Skeletal muscle cell (primary cell): ENCODE results near the gene XRRA1.

Source experiments
- DNase-seq: peaks from one replicate; pipeline ENCODE4 v3.0.0-alpha.2; 2010; ENCODE audit warnings: low read depth
- H3K4me3 ChIP-seq: 2 replicates; pipeline ENCODE4 v1.5.1; 2011; ENCODE audit warnings: low read depth, mild to moderate bottlenecking, control low read depth, low read length, moderate library complexity

XRRA1 gene

GRCh38 chr11:74953451-74953850, 4.6 kb upstream of the XRRA1 start:
- no peak for DNase-seq
- no peak overlapping the region for H3K4me3 ChIP-seq

- DNase-seq = no peak
- no peak overlapping the region for H3K4me3 ChIP-seq
These were observed 3.9 kb upstream of the XRRA1 start for GRCh38 chr11:74952752-74953151.

DNA sequence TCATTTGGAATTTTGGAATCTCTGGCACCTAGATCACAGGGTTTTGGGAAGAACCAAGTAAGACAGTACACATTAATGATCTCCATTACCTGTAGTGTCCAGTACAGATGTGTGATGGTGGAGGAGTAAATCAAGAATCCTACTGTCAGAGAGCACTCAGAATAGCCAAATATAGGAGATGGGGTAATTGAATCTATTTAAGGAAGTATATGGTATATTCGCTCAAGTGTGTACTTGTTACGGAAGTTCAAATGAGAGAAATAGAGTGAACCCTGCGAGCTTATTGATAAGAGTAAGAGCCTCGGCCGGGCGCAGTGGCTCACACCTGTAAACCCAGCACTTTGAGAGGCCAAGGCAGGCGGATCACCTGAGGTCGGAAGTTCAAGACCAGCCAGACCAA, 2.3 kb upstream of the XRRA1 start:
- DNase-seq = no peak

GRCh38 chr11:74950374-74950969, 1.6 kb upstream of the XRRA1 start:
- no peak for DNase-seq

More for the DNA sequence above, 2.3 kb upstream of the XRRA1 start:
- H3K4me3 ChIP-seq = no peak overlapping the region

DNA sequence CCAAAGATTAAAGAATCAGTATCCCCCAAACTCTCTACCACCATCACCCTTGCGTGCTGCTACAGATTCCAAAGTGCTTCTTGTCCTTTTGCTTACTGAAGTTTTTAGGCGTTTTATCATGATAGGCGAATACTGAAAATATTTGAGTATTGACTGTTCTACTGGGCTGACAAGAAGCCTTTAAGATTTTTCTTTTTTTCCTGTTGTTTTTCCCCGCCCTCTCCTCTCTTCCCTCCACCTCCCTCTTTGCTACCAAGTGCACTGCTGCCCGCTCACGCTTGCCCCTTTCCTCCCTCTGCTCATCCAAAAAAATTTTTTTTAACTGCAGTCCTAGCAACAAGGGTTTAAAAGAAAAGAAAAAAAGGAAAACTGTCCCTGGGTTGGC, 854 bp upstream of the XRRA1 start:
- peak overlapping the region; percentile 73 for H3K4me3 ChIP-seq
- DNase-seq = no peak

More at GRCh38 chr11:74950374-74950969, 1.6 kb upstream of the XRRA1 start:
- peak overlapping the region; percentile 73 for H3K4me3 ChIP-seq

GRCh38 chr11:74948546-74948897, 369 bp downstream of the XRRA1 start:
- no peak for DNase-seq
- H3K4me3 ChIP-seq = peak overlapping the region; percentile 73

DNA sequence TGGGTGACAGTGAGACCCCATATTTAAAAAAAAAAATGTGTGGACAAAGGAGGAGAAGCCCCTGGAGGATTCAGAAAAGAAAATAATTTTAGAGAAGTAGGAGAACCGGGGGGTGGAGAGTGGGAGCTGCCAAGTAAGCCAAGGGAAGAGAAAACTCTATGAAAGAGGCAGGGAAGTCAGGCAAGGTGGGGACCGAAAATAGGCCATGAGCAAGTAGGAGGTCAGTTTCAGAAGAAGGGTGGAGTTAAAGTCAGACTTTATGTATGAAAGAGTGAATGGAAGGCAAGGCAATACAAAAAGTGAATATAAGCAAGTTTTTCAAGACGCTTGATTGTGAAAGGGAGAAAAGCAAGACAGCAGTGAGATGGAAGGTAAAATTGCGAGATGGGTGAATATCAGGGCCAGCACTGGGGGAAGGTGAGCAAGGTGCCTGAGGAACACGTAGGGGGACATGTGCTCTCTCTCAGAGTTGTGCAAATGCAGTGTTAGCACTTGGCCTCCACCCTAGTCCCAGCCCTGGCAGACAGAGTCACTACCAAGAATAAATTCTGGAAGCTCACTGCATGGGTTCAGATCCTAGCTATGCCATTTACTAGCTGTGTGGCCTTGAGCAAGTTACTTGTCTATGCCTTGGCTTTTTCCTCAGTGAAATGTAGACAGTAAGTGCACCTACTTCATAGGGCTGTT, 6.7 kb downstream of the XRRA1 start:
- H3K4me3 ChIP-seq = no peak overlapping the region
- DNase-seq = no peak

DNA sequence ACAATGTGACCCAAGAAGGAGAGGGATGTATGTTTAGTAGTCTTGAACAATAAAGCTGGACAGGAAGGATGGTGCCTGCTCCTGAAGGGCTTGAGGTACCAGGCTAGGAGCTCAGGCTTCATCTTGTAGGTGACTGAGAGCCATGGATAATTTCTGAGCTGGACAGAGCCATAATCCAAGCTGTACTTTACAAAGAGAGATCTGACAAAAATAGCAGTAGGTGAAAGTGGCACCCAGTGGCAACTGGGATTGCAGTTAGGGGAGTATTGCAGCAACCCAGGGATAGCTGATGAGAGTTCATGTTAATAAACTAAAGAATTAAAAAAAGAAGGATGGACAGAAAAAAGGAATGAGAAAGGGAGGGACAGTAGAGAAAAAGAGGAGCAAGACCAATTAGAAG, 7.4 kb downstream of the XRRA1 start:
- no peak for DNase-seq
- no peak overlapping the region for H3K4me3 ChIP-seq

DNA sequence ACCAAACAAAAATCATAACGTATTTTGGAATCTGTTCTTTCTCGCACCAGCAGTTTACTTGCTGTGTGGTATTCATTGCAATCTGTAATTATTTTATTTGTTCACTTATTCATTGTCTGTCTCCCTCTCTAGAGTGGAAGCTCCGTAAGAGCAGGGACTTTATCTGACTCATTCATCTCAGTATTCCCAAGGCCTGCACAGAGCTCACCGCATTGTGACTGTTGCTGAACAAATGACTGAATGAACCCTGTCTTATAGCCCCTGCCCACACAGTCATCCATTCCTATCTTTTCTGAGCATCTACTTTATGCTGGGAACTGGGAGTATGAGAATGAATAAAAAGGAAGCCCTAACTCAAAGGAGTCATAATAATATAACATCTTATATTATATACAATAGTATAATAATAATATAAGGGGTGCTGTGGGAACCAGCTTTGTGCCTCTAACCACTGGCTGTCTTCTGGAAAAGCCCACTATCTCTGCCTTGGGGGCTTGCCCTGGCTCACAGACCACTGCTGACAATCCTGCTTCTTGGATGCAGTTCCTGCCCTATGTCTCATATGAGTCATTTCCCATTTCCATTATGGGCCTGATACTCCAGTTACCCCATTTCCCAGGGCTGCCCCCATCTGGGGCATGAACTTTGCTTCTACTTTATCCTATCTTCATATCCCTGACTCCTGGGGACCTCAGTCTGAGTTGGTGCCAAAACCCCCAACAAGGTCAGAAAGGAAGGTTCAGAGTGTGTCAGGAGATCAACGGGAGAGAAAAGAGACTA, 11.0 kb downstream of the XRRA1 start:
- no peak for DNase-seq
- H3K4me3 ChIP-seq = no peak overlapping the region

DNA sequence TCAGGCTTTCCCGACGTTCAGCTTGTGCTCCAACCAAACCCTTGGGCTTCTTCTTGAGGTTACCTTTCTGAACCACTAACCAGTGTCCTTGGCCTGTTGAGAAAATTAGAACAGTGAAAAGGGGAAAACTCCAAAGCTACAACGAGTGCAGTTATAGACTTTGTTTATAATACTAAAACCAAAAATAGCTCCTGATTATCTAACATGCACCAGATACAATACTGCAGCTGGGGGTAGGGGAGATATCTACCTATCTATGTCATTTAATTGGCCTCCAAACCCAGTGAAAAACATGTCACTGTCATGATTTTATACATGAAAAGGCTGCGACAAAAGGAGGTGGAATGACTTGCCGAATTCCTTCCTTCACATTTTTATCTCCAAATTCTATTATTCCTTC, 11.9 kb downstream of the XRRA1 start:
- H3K4me3 ChIP-seq = no peak overlapping the region
- no peak for DNase-seq

- DNase-seq = no peak
- no peak overlapping the region for H3K4me3 ChIP-seq
These were observed 12.8 kb downstream of the XRRA1 start for GRCh38 chr11:74936087-74936486.

DNA sequence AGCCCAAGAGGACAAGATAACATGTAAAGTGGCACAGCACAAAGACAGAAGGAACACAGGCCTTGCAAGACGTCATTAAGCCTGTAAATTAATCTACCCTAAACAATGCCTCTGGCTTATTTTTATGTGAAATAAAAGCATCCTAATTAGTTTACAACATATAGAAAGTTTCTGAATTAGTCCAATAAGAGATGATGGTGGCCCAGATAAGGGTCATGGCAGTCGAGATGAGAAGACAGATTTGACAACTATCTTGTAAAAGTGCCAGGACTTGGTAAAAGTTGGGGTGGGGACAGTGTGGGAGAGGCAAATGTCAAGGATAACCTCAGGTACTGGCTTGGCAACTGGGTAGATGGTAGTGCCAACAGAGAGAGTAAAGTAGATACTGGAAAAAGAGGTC, 13.6 kb downstream of the XRRA1 start:
- H3K4me3 ChIP-seq = no peak overlapping the region
- no peak for DNase-seq

DNA sequence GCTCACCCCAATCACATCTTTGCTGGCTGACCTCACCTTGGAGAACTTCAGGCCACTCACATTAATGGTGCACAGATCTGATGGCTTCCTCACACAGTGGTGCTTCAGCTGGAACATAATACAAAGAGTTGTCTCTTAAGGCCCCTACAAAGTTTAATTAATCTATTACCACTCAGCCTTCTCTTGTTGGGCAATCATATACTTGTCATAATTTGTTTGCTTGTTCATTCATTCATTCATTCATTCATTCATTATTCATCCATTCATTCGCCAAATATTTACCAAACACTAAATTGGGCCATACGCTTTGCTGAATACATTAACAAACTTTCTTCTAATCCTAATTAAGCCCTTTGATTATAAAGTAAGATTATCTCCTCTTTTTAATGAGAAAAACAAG, 15.1 kb downstream of the XRRA1 start:
- H3K4me3 ChIP-seq = no peak overlapping the region
- DNase-seq = no peak

DNA sequence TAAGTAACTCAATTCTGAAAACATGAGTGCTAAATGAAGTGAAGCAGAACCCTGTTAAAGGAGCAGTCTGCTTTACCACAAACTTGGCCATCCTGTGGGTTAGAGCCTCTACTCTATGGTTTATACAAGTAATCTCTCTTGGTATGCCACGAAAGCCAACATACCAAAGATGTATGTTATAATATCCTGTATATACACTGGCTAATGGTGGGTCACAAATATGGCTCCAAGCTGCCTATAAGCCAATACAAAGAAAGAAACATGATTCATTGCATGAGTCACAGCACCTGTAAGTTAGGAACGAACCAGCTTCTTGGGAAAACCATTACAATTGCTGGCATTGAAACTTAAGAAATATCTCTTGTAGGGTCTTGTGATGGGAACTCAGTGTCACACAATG, 16.1 kb downstream of the XRRA1 start:
- no peak overlapping the region for H3K4me3 ChIP-seq
- DNase-seq = peak; percentile 48

- H3K4me3 ChIP-seq = no peak overlapping the region
- DNase-seq = no peak
These were observed 16.7 kb downstream of the XRRA1 start for GRCh38 chr11:74932169-74932568.

DNA sequence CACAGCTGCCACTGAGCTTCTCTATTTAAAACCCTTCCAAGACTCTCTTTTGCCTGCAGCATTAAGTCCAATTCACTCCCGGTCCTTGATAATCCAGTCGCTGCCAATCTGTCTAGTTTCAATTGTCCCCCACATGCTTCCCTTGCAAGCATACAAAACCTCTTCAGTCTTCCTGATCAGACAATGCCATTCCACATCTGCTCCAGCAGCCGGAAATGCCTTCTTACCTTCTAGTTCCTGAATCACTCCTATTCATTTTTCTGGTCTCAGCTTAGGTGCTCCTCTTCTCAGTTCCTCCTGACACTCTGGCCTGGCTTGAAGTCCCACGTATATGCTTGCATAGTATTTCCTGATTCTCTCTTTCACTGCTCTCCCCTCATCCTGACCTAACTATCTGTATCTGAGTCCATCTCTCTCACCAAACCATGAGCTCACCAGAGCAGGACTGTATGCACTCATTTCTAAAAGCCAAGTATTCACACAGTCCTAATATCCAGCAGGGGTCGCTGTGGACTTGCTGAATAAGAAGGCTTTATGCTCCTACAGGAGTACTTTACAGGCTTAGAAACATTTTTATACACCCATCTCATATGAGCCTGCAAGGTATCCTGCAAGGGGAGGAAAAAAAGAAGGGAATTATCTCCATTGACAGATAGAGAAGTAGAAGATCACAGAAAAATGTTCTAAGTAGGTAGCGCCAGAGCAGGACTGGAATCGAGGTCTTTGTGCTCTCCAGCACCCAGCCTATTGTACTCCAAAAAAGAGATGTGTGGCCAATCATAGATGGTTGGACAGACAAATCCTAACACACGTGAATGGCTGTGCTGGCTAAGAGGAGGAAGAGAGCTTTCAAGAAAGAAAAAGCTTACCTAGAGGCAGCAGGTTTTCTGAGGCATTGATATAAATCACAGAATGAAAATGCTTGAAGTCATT, 19.2 kb downstream of the XRRA1 start:
- peak; percentile 79 for DNase-seq
- H3K4me3 ChIP-seq = no peak overlapping the region

DNA sequence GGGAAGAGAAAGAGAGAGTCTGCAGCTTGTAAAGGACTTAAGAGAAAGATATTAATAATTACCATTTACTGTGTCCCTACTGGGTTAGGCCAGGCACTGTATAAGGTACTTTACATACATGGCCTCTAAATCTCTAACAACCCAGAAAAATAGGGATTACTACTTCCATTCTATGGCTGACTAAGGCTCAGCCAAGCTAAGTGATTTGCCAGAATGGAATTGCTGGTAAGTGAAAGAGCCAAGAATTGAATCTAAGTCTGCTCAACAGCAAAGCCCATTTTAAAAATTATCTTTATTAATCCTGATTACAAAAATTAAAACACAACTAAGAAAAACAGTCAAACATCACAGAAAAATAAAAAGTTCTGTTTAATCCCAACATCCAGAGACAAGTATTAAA, 21.4 kb downstream of the XRRA1 start:
- no peak for DNase-seq
- H3K4me3 ChIP-seq = no peak overlapping the region

- H3K4me3 ChIP-seq = no peak overlapping the region
- DNase-seq = peak; percentile 37
These were observed 22.4 kb downstream of the XRRA1 start for GRCh38 chr11:74926304-74927030.

GRCh38 chr11:74925281-74925680, 23.6 kb downstream of the XRRA1 start:
- peak; percentile 50 for DNase-seq

More at GRCh38 chr11:74925281-74925680, 23.6 kb downstream of the XRRA1 start:
- H3K4me3 ChIP-seq = no peak overlapping the region
